GM18868 (cell line): ENCODE measurements around the gene CNGB1.
"Not testable (repeated sequence)": the region's sequence is repeated elsewhere in the genome, so short reads cannot be mapped to it uniquely, and the experiment has no call there.

Experiments
- ATAC-seq: cut with Tn5 transposase; IDR thresholded peaks from one replicate; pipeline ENCODE4 v1.9.1; 2021; ENCODE audit warnings: mild to moderate bottlenecking, moderate library complexity; ENCODE audit not compliant: unreplicated experiment

CNGB1 gene

GRCh38 chr16:57938484-57938883, 32.4 kb downstream of the CNGB1 start:
- ATAC-seq, result no peak

- no peak for ATAC-seq
These were observed 33.1 kb downstream of the CNGB1 start for GRCh38 chr16:57937861-57938260.

GRCh38 chr16:57935904-57936303, 35.0 kb downstream of the CNGB1 start:
- ATAC-seq, result no peak

- ATAC-seq, result no peak
These were observed 40.4 kb downstream of the CNGB1 start for GRCh38 chr16:57930533-57930932.

DNA sequence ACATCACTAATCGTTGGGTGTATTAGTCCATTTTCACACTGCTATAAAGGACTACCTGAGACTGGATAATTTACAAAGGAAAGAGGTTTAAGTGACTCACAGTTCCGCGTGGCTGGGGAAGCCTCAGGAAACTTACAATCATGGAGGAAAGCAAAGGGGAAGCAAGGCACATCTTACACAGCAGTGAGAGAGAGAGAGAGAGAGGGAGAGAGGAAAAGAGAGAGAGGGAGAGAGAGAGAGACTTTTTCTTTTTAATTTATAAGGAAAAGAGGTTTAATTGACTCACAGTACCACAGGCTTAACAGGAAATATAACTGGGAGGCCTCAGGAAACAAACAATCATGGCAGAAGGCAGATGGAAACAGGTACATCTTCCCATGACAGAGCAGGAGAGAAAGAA, 41.7 kb downstream of the CNGB1 start:
- no peak for ATAC-seq

DNA sequence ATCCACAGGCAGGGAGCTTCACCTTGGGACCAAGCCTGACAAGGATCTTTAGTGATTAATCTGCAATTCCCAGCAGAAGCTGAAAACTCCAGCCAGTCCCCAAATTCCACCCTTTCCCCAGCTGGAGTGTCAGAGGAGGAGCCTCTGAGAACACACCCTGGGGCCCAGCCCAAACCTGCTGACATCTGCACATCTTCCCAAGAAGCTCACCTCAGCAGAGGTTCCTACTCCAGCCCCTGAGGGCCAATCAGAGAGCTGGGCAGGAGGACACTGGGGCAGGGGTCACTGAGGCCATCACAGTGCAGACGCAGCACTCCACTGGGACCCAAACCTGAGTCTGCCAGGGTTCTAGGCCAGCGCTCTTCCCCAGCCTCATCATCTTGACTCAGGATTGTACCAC, 44.9 kb downstream of the CNGB1 start:
- no peak for ATAC-seq

- ATAC-seq, result no peak
These were observed 45.6 kb downstream of the CNGB1 start for GRCh38 chr16:57925310-57925709.

- no peak for ATAC-seq
These were observed 46.4 kb downstream of the CNGB1 start for GRCh38 chr16:57924514-57924913.

GRCh38 chr16:57923841-57924240, 47.1 kb downstream of the CNGB1 start:
- no peak for ATAC-seq

DNA sequence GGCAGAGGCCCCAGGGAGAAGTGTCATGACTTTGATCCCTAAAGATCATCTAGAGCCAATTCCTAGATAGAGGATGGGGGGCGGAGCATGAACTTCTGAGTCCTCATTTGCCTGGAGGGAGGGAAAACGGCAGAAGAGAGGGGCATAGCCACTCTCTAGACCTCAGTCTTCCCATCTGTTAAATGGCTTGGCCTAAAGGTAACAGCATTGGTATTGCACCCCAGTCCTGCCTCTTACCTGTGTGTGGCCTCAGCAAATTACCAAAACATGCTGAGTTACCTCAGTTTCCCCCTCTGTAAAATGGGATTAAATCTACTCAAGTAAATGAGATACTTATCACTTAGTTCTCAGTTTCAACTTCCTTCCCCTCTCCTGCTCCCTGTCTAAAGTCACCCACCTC, 47.5 kb downstream of the CNGB1 start:
- ATAC-seq, result no peak

DNA sequence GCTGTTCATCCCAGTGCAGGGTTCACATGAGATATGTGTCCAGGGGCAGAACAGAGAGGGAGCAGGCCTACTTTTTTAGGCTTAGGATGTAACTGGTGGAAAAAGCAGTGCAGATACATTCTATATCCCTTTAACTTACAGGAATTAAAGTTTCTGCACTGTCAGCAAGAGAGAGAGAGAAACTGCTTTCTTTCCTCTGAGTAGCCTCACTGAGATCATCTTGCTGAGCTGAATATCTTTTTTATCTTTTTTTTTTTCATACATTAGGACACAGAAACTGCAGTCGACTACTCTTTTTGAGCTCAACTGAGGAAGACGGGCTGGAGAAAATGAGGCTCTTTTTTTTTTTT, 50.1 kb downstream of the CNGB1 start:
- ATAC-seq, result no peak

DNA sequence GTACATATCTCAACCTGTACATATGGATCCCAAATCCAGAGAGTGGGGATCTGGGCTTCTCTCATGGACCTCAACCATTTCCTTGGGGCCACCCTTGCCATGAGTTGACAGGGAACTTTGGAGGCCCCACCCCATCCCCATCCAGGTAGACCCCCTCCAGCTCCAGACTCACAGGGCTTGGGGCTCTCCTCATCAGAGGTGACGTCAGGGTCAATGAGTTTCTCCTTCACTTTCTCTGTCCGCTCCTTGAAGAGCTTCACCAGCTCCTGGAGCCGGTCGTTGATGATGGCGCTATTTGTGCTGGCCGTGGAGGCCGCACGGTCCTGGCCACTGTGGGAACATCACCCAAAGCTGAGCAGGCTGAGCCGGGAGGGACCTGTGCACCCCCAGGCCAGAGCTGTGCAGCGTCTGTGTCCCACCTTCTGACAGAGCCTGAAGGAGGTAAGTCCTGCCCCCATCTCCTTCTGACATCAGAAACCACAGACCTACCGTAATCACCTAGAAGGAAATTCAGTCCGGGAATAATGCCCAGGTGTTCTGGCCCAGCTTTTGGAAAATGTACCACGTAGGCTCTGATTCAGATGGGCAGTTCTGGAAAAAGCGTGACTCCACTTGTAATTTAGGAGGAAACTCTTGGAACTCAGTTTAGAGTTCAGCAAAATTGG, 50.6 kb downstream of the CNGB1 start:
- no peak for ATAC-seq

DNA sequence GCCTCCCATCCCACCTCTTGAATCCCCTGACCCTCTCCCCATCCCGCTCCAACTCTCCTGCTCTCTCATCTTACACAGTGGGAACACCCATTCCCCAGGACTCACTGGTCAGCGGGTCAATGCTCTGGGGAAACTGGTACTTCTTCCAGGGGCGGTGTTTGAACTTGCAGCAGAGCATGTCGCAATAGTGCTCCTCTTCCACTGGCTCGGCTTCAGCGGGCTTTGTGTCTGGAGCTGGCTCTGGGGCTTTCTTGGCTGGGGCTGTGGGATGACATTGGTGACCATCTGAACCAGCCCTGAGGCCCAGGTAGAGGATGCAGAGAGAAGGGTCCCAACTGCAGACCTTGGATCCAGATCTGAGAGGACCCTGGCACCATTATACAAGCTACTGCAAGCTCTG, 51.9 kb downstream of the CNGB1 start:
- ATAC-seq, result no peak

DNA sequence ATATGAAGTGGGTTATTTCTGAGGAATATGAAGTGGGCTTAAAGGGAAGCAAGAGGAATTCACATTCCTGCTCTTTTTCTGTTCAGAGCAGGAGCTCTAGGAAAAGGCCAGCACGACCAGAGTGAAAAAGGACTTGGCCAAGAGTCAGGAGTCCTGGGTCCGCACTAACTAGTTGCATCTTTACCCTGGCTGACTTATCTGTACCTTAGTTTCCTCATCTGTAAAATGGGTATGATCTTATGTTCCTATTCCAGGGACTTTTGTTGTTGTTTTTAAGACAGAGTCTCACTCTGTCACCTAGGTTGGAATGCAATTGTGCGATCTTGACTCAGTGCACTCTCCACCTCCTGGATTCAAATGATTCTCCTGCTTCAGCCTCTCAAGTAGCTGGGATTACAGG, 52.5 kb downstream of the CNGB1 start:
- ATAC-seq, result no peak

DNA sequence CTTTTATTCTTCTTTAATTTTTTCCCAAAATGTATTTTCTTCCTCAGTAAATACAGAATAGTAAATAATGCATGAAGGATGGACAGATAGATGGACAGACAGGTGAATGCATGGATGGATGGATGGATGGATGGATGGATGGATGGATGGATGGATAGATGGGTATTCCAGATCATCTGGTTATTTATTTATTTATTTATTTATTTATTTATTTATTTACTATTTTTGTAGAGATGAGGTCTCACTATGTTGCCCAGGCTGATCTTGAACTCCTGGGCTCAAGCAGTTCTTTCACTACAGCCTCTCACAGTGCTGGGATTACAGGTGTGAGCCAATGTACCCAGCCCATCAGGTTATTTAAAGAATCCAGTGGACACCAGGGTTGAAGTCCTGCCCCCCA, 53.0 kb downstream of the CNGB1 start:
- ATAC-seq, result not testable (repeated sequence)

GRCh38 chr16:57917489-57917888, 53.4 kb downstream of the CNGB1 start:
- not testable (repeated sequence) for ATAC-seq

GRCh38 chr16:57916735-57917438, 54.0 kb downstream of the CNGB1 start:
- ATAC-seq, result no peak

- no peak for ATAC-seq
These were observed 55.0 kb downstream of the CNGB1 start for GRCh38 chr16:57915811-57916488.

DNA sequence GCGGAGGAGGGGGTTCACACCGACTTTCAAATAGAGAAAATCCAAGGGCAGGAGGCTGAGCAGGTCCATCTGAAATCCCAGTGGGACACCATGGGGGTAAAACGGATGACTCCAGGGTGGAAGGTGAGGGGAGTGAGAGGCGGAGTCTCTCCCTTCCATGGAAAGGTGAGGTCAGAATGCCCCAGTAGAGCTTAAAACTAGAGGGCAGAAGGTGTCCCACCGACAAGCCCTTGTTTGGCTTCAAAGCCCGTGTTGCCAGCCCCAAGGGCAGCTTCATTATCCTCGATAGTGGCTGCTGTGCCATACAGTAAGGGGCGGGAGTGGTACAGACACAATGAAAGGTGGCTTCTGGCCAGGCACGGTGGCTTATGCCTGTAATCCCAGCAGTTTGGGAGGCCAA, 55.7 kb downstream of the CNGB1 start:
- ATAC-seq, result no peak

DNA sequence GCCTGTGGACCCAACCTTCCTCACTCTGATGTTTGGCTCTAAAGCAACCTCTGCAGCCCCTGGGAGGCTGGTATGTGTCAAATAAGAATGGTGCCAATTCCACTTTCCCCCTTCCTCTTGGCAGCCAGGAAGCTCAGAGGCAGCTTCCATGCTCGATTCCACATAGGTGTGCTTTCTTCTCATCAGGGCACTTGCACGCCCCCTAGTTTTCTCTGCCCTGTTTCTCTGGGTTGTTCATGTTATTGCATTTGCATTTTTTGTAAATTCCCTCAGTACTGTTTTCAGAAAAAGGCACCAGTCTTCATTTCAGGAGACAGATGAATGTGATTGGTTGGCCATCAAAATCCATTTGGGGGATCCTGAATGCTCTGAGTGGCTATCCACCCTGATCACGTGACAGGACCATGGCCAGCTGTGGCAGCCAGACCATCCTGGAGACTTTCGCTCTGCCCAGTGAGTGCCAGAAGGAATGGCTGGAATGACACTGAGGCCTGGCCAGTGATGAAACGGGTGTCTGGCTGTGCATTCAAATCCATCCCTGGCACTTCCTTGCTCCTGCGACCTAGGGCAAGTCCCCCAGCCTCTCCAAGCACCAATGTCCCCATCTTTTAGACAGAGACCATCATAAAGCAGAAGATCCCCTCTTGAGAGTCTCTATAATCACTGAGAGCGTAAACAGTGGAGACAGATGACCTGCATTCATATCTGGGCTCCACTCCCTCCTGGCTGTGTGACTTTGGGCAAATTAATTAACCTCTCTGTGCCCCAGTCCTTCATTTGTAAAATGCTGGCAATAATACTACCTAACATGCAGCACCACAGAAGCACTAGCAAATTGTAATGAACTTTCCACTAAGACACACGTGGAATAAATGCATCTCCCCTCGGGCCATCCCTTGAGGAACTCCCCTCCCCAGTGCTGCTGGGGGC, 56.4 kb downstream of the CNGB1 start:
- ATAC-seq, result no peak
